Glutamatergic neuron (in vitro differentiated cells): Measurements from ENCODE around the gene WWOX. TPM values are rescaled to one million over a fixed set of nuclear protein-coding genes. Genes with fewer than 3 reads are reported as not detected.

Source experiments
- DNase-seq: peaks from one replicate; pipeline ENCODE4 v3.0.0; 2022
- H3K27ac Mint-ChIP-seq: one replicate; pipeline ENCODE4 v1.8.0; 2020; ENCODE audit warnings: mild to moderate bottlenecking, mixed read lengths, inconsistent platforms; ENCODE audit not compliant: unreplicated experiment
- H3K27me3 Mint-ChIP-seq: one replicate; pipeline ENCODE4 v1.8.0; 2020; ENCODE audit warnings: mild to moderate bottlenecking, moderate library complexity, mixed read lengths, inconsistent platforms; ENCODE audit not compliant: unreplicated experiment
- H3K36me3 Mint-ChIP-seq: one replicate; pipeline ENCODE4 v1.8.0; 2020; ENCODE audit warnings: mild to moderate bottlenecking, mixed read lengths, inconsistent platforms; ENCODE audit not compliant: unreplicated experiment
- H3K4me1 Mint-ChIP-seq: one replicate; pipeline ENCODE4 v1.8.0; 2020; ENCODE audit warnings: mild to moderate bottlenecking, low read depth, mixed read lengths, inconsistent platforms; ENCODE audit not compliant: unreplicated experiment
- H3K4me3 Mint-ChIP-seq: one replicate; pipeline ENCODE4 v1.8.0; 2020; ENCODE audit warnings: mild to moderate bottlenecking, mixed read lengths, inconsistent platforms; ENCODE audit not compliant: unreplicated experiment
- H3K9me3 Mint-ChIP-seq: one replicate; pipeline ENCODE4 v1.8.0; 2020; ENCODE audit warnings: mild to moderate bottlenecking, moderate library complexity, mixed read lengths, inconsistent platforms; ENCODE audit not compliant: unreplicated experiment
- total RNA-seq: library from RNA; stranded (reverse); fragmentation: NEBNext Ultra II Directional; extraction: Animal tissue kit (Norgen Biotek cat#: 25700); gene quantifications from one replicate; pipeline ENCODE4 v1.2.1, GENCODE V29; 2021; ENCODE audit not compliant: unreplicated experiment
- TF ChIP-seq, protein P1 (sequence below): fragments of 200-600 bp; sonication (generic); IDR thresholded peaks from one replicate; pipeline ENCODE4 v1.5.0; 2021; ENCODE audit not compliant: partially characterized antibody, unreplicated experiment

Gene WWOX
- total RNA-seq, 1 donor from 2014 or later: 10.3 TPM

DNA sequence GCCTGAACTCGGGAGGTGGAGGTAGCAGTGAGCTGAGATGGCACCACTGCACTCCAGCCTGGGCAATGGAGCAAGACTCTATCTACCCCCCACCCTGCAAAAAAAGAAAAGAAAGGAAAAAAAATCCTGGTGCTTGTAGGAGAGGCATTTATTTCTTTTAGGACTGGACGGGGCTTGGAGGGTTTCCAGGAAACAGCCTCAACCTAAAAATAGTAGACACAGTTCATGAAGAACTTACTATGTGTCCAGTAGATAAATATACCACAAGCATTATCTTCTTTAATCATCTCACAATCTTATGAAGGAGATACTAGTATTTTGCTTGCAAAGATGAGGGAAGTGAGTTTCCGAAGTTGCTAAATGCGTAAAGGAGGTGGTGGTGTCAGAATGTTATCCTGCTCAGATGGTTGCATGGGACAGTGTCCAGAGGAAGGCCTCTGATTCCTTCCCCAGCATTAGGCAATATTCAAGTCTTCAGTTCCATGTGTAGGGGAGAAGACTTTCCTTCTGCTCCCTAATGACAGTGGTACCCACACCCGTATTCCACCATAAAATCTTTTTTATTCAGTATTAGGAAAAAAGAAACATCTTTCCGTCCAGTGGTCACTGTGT lies 263.2 kb downstream of the WWOX start:
- peaks cover 10% of the 10 kb centered on the region for H3K4me1 Mint-ChIP-seq
- H3K9me3 Mint-ChIP-seq: no peaks in the 10 kb centered on the region
- no peak overlapping the region for H3K27ac Mint-ChIP-seq
- TF ChIP-seq, protein P1, sequence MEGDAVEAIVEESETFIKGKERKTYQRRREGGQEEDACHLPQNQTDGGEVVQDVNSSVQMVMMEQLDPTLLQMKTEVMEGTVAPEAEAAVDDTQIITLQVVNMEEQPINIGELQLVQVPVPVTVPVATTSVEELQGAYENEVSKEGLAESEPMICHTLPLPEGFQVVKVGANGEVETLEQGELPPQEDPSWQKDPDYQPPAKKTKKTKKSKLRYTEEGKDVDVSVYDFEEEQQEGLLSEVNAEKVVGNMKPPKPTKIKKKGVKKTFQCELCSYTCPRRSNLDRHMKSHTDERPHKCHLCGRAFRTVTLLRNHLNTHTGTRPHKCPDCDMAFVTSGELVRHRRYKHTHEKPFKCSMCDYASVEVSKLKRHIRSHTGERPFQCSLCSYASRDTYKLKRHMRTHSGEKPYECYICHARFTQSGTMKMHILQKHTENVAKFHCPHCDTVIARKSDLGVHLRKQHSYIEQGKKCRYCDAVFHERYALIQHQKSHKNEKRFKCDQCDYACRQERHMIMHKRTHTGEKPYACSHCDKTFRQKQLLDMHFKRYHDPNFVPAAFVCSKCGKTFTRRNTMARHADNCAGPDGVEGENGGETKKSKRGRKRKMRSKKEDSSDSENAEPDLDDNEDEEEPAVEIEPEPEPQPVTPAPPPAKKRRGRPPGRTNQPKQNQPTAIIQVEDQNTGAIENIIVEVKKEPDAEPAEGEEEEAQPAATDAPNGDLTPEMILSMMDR: no peak
- DNase-seq: no peak
- no peaks in the 10 kb centered on the region for H3K36me3 Mint-ChIP-seq
- H3K4me3 Mint-ChIP-seq: no peak overlapping the region
- peaks cover 4% of the 10 kb centered on the region for H3K27me3 Mint-ChIP-seq

DNA sequence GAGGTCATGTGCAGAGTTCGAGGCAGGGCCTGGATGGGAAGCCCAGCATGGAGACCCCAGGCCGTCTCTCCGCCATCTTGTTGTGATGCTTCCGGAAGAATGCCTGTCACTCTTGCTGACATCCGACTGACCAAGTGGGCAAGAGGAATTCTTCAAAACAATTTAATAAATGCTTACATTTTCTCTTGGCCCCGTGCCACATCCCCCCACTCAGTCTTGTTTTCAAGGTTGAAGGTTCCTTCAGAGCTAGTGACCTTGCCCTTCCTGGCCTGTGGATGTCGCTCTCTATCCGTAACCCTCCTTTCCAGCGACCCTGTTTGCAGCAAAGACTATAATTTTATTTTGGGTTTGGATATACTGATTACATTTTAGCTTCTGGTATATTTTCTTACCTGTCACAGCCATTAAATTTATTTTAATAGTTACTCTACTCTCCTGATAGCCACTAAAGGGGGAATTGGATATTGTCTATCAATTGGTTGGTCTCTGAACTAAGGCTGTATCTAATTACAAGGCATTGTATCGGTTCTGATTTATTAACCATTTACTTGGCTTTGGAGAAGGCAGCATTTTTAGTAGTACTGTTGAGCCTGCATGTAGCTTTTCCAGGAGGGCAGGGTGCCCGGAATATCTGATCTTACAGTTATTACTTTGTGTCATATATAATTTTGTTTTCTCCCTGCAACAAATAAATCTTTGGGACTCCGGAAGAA lies 264.5 kb downstream of the WWOX start:
- H3K36me3 Mint-ChIP-seq: no peaks in the 10 kb centered on the region
- no peak for DNase-seq

DNA sequence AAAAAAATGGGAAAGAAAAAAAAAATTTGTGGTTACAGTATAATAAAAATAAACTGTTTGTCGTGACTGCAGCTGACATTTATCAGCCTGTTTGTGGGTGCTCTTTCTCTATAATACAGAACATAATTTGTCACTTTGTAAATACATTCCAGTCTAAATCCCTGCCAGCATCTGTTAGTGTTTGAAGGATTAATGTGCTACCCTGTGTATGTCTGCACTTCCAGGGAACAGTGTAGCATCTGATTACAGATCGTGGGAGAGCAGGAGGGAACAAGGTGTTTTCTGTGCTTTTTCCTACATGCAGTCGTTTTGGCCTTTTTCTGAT lies 265.1 kb downstream of the WWOX start:
- Mint-ChIP-seq H3K36me3 (no peaks in the 10 kb centered on the region), H3K9me3 (no peaks in the 10 kb centered on the region), H3K4me1 (peaks cover 17% of the 10 kb centered on the region), H3K27ac (no peak overlapping the region), H3K4me3 (no peak overlapping the region), H3K27me3 (peaks cover 6% of the 10 kb centered on the region)
- TF ChIP-seq, protein P1: no peak
- DNase-seq: no peak

More for the DNA sequence above, 264.5 kb downstream of the WWOX start:
- Mint-ChIP-seq H3K27me3 (peaks cover 6% of the 10 kb centered on the region), H3K9me3 (no peaks in the 10 kb centered on the region), H3K4me1 (peaks cover 15% of the 10 kb centered on the region), H3K27ac (no peak overlapping the region), H3K4me3 (no peak overlapping the region)
- TF ChIP-seq, protein P1: no peak

DNA sequence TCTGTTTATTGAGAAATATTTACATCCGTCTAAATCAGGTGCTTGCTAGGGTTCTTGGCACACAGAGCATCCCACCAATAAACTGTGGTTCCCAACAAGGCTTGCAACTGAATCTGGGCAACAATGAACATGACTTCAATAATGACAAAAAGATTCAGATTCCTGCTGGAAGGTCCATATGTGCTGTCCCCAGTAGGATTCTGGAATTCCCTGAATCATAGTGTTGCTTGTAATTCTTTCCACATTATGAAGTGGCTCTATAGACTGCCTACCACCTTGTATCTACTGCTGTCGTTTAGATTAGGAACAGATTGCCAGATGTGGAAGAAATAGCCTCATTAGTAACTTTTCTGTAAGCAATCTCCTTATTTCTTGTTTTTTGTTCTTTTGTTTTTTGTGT lies 265.9 kb downstream of the WWOX start:
- Mint-ChIP-seq H3K36me3 (no peaks in the 10 kb centered on the region), H3K27ac (no peak overlapping the region), H3K27me3 (peaks cover 6% of the 10 kb centered on the region), H3K9me3 (no peaks in the 10 kb centered on the region), H3K4me3 (no peak overlapping the region), H3K4me1 (peaks cover 17% of the 10 kb centered on the region)
- TF ChIP-seq, protein P1: no peak
- DNase-seq: no peak
